GM19193 (cell line): ENCODE data around the gene MOB1B.

Source experiments
- POLR2A ChIP-seq: IDR thresholded peaks from 4 replicates; pipeline ENCODE4 v1.6.1; 2011; ENCODE audit not compliant: insufficient read depth, insufficient read length; ENCODE audit errors: extremely low read depth

The MOB1B gene

GRCh38 chr4:71009890-71010588 is 107.9 kb downstream of the MOB1B start:
- no peak for TF ChIP-seq POLR2A

- TF ChIP-seq POLR2A = no peak
Measured at GRCh38 chr4:71011451-71011850, 109.3 kb downstream of the MOB1B start.

GRCh38 chr4:71020611-71021010 is 118.4 kb downstream of the MOB1B start:
- TF ChIP-seq POLR2A = no peak

GRCh38 chr4:71025654-71026053 is 123.5 kb downstream of the MOB1B start:
- no peak for TF ChIP-seq POLR2A

GRCh38 chr4:71026086-71026485 is 123.9 kb downstream of the MOB1B start:
- no peak for TF ChIP-seq POLR2A

- no peak for TF ChIP-seq POLR2A
Measured at GRCh38 chr4:71027611-71028010, 125.4 kb downstream of the MOB1B start.

GRCh38 chr4:71029504-71029903 is 127.3 kb downstream of the MOB1B start:
- TF ChIP-seq POLR2A = no peak
